Mucosa of stomach (tissue), 1 donor: ENCODE results near the gene BANK1.

Experiments used
- H3K27me3 ChIP-seq: one replicate; pipeline ENCODE4 v1.7.0; 2013; ENCODE audit warnings: mild to moderate bottlenecking, low read length; ENCODE audit not compliant: control insufficient read depth, insufficient read depth
- H3K36me3 ChIP-seq: one replicate; pipeline ENCODE4 v1.7.0; 2013; ENCODE audit warnings: low read length; ENCODE audit not compliant: control insufficient read depth, insufficient read depth
- H3K4me1 ChIP-seq: one replicate; pipeline ENCODE4 v1.7.0; 2013; ENCODE audit warnings: mild to moderate bottlenecking, low read length; ENCODE audit not compliant: control insufficient read depth, insufficient read depth
- H3K4me3 ChIP-seq: one replicate; pipeline ENCODE4 v1.7.0; 2013; ENCODE audit warnings: low read length
- H3K9ac ChIP-seq: one replicate; pipeline ENCODE4 v1.7.0; 2013; ENCODE audit warnings: mild to moderate bottlenecking, low read length, moderate library complexity
- H3K9me3 ChIP-seq: one replicate; pipeline ENCODE4 v1.7.0; 2013; ENCODE audit warnings: mild to moderate bottlenecking, low read length, moderate library complexity; ENCODE audit not compliant: control insufficient read depth
- donor health status: Pancreatic carcinoma.

BANK1 gene

DNA sequence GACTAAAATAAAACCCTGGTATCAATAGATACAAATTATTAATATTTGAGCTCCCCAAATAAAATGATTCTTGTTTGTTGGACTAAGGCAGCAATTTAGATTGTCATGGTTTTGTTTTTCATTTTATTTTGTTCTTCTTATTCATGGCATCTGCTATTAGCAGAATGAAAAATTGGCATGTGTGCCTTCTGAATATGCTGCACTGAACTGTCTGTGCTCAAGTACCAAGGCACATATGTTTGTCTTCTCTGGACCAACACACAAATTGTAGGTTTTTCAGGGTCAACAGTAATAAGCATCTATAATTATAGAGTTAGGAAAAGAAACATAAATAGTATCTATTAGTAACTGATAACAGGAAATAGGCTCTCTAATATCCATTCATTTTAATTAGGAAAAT is 121.1 kb downstream of the BANK1 start:
- Histone ChIP-seq H3K4me1 (no peaks in the 10 kb centered on the region), H3K9ac (no peak overlapping the region), H3K4me3 (no peak overlapping the region), H3K9me3 (no peaks in the 10 kb centered on the region), H3K36me3 (no peaks in the 10 kb centered on the region), H3K27me3 (no peaks in the 10 kb centered on the region)

DNA sequence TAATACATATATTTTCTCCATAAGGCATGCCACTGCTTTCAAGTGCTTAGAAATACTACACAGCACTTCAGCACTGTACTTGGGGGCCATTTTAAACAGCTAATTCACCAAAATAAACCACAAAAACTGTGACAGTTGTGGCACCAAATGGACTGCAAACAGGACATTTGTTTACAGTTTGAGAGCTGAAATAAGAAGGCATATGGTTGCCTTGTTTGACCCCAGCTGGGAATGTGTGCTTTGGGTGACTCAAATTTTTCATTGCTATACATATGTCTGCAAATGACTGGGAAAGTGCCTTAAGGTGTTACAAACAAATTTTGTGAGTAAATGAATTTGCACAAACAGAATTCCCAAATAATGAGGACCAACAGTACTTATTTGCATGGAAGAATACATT is 124.2 kb downstream of the BANK1 start:
- Histone ChIP-seq H3K27me3 (no peaks in the 10 kb centered on the region), H3K4me1 (no peaks in the 10 kb centered on the region)

DNA sequence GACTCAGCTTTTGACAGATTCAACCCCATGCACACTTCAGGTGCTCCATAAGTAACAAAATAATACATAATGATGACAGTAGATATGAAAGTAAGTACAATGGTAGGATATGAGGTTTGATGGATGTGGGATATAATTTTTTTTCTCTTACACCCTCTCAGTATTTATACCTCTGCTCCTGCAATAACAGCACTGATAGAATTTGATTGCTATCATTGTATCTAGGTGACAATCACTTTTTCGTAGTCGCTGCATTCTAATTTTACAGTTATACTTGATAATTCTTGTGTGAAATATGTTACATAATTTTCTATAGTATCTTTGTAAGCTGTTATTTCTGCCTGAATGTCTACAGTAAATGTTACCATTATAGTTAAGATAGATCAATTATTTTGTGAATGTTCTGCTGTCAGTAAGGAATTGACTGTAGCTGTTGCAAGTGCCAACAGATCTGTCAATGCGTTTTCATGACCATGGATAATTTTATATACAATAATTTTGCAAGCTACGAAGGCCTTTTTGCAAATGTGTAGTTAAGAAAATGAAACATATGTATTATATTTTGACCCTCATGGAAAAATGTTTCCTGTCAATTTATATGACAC is 128.9 kb downstream of the BANK1 start:
- no peak overlapping the region for H3K4me3 ChIP-seq

More for the DNA sequence above, 124.2 kb downstream of the BANK1 start:
- Histone ChIP-seq H3K4me3 (no peak overlapping the region), H3K36me3 (no peaks in the 10 kb centered on the region), H3K9me3 (no peaks in the 10 kb centered on the region), H3K9ac (no peak overlapping the region)

DNA sequence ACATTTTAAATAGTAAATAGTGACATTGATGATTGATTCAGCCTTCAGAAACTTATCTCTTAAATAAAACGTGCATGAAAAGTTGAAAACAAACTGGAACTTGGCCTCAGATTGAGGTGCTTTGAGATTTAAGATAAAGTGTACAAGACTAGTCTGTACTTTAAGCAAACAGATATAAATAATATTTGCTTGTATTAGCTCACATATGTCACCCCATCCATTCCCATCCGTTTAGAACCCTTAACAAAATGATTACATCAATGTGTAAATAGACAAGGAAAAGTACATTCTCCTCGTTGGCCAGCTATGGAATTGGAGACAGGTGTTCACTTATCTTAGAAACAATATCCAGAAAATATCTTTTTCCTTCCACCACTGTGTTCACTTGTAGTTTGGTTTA is 130.8 kb downstream of the BANK1 start:
- Histone ChIP-seq H3K4me3 (no peak overlapping the region), H3K9me3 (no peaks in the 10 kb centered on the region), H3K27me3 (no peaks in the 10 kb centered on the region), H3K36me3 (no peaks in the 10 kb centered on the region), H3K9ac (no peak overlapping the region), H3K4me1 (no peaks in the 10 kb centered on the region)

More for the DNA sequence above, 128.9 kb downstream of the BANK1 start:
- no peaks in the 10 kb centered on the region for H3K36me3 ChIP-seq
- H3K4me1 ChIP-seq, result no peaks in the 10 kb centered on the region
- no peak overlapping the region for H3K9ac ChIP-seq
- no peaks in the 10 kb centered on the region for H3K27me3 ChIP-seq
- H3K9me3 ChIP-seq, result no peaks in the 10 kb centered on the region

DNA sequence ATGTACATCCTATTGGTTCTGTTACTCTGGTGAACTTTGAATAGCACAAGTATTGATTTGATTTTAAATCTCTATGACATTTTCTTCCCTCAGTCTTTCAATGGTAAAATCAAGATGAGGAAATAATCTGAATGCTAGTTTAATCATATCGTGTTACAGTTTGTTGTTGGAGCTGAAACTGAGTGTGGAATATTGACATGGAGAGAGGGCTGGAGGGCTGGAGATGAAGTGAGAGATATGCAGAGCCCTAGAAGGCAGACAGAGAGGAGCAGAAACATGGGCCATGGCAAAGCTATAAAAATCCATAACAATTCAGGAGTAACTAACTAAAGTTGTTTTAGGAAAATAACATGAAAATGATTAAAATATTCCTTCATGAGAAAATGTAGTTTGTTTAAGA is 141.1 kb downstream of the BANK1 start:
- H3K27me3 ChIP-seq, result no peaks in the 10 kb centered on the region
- no peaks in the 10 kb centered on the region for H3K4me1 ChIP-seq
- no peak overlapping the region for H3K9ac ChIP-seq
- no peaks in the 10 kb centered on the region for H3K9me3 ChIP-seq
- H3K36me3 ChIP-seq, result no peaks in the 10 kb centered on the region
- no peak overlapping the region for H3K4me3 ChIP-seq

DNA sequence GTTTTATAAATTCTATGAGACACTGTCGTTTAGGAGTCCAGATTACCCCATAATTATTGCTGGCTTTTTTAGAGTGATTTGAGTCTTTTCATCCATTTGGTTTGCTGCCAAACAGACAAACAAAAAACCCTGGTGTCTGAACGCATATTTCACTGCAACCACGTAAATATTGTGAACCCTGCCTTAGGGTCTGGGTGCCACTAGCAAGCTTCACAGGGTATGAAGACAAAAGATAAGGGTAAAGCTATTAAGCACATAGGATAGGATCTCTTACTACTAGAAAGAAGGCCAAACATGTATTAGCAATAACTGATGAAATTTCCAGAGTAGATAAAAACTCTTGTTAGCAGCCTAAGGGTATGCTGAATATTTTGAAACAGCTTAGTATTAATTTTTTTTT is 143.3 kb downstream of the BANK1 start:
- no peak overlapping the region for H3K4me3 ChIP-seq
- no peaks in the 10 kb centered on the region for H3K4me1 ChIP-seq
- no peaks in the 10 kb centered on the region for H3K27me3 ChIP-seq
- no peaks in the 10 kb centered on the region for H3K36me3 ChIP-seq
- H3K9ac ChIP-seq, result no peak overlapping the region
- no peaks in the 10 kb centered on the region for H3K9me3 ChIP-seq

DNA sequence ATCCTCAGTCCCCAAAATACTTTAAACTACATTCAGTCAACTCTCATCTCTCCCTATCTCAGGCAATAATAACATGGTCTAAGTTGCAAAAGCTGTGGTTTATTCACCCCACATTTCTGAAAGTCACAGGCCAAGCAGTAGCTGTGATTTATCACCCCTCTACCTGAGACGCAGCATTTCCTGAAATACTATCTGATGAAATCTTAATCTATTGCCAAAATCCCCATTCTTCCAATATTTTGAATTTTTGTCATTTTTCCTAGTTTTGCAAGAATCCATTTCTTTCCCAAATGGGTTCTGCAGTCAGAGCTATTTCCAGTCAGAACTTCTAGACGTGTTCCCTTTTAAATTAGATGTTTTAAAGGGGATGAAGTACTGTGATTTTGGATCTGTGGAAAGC is 148.3 kb downstream of the BANK1 start:
- H3K9ac ChIP-seq, result no peak overlapping the region
- no peaks in the 10 kb centered on the region for H3K9me3 ChIP-seq
- no peaks in the 10 kb centered on the region for H3K4me1 ChIP-seq
- H3K4me3 ChIP-seq, result no peak overlapping the region
- no peaks in the 10 kb centered on the region for H3K36me3 ChIP-seq
- no peaks in the 10 kb centered on the region for H3K27me3 ChIP-seq

DNA sequence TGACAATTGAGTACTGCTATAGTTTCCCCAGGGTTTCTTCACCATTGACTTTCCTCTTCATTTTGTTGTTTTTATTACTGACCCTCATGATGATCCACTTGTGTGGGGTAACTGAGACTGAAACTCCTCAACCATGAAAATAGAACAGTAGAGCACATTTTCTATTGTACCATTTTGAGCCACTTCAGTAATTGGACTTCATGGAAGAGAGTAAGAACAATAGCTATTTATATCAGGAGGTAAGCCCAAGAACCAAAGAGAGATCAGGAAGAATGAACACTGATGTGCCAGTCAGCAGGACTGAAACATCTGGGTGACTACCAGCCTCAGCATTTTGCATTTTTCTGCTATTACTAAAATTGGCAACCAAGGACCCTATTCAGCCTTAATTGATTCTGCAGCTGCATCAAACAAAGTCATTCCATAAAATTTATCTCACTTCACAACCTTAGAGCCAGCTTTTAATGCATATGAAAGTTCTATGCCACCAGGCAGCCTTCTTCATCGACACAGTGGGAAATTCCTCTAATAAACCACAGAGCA is 151.4 kb downstream of the BANK1 start:
- no peak overlapping the region for H3K4me3 ChIP-seq
- no peaks in the 10 kb centered on the region for H3K9me3 ChIP-seq
- H3K36me3 ChIP-seq, result no peaks in the 10 kb centered on the region
- no peak overlapping the region for H3K9ac ChIP-seq
- H3K4me1 ChIP-seq, result no peaks in the 10 kb centered on the region
- H3K27me3 ChIP-seq, result no peaks in the 10 kb centered on the region

DNA sequence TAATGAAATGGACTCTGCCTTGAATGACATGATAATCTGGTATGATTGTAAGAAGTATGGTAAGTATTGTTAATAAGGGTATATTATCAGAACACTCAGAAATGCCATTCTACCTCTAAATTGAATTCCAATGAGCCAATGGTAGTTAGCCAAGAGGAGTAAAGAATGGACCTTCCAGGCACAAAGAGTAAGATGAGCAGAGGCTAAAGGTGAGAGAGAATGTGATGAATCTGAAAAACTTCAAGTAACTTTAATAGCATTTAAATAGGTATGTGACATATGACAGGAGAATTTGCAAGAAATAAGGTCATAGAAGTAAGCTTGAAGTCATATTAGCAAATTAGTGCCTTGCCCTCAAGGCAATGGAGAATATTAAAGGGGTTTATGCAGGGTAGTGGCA is 152.4 kb downstream of the BANK1 start:
- Histone ChIP-seq H3K27me3 (no peaks in the 10 kb centered on the region), H3K4me1 (no peaks in the 10 kb centered on the region), H3K4me3 (no peak overlapping the region), H3K9ac (no peak overlapping the region), H3K36me3 (no peaks in the 10 kb centered on the region), H3K9me3 (no peaks in the 10 kb centered on the region)

DNA sequence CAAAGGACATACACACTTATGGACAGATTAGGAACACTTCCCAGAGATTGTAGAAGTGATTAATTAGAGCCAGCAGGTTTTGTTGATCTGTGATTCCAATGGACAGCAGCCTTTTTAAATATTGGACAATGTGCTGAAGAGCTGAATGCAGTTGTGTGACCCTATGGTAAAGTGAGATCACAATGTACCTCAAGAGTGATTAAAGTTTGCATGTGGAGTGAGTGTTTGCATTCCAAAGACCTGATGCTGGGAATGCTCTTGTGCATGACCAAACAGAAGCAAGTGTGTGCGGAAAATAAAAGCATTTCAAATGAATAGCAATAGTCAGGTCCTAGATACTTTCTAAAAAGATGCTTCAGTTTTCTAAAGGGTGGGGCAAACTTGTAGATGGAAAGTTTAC is 154.1 kb downstream of the BANK1 start:
- Histone ChIP-seq H3K9ac (no peak overlapping the region), H3K4me1 (no peaks in the 10 kb centered on the region), H3K9me3 (no peaks in the 10 kb centered on the region), H3K27me3 (no peaks in the 10 kb centered on the region), H3K36me3 (no peaks in the 10 kb centered on the region), H3K4me3 (no peak overlapping the region)

DNA sequence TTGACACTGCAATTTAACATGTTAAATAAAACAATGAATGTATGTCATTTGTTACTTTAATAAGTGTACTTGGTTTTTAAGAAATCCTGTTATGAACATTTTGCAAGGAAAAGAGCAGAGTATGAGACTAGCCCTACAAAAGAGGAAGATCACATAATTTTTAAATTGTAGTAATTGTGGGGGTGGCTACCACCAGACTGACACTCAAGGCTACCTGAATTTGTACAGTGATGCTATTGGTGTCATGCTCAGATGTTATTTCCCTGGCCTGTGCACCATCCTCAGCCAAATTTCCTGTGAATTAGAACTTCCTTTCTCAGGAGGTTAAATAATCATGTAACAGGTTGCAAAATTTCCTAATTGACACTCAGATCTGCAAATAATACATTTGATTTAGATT is 157.5 kb downstream of the BANK1 start:
- Histone ChIP-seq H3K9ac (no peak overlapping the region), H3K4me1 (no peaks in the 10 kb centered on the region), H3K4me3 (no peak overlapping the region), H3K36me3 (no peaks in the 10 kb centered on the region), H3K9me3 (no peaks in the 10 kb centered on the region), H3K27me3 (no peaks in the 10 kb centered on the region)

DNA sequence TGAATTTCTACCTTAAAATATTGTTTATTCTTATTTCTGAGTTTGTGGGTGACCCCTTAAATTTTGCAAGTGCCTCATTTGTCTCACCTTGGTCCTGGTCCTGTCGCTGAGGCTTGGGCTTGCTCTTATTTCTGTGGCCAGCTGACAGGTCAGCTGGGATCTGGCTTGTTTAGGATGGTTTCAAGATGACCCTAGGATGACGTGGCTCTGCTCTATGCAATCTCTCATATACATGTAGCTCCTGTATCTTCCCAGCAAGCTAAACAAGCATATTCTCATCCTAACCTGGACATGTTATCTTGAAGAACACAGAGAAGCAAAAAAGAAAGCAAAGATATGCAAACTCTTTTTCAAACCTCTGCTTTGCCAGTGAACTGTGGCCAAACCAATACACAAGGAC is 158.4 kb downstream of the BANK1 start:
- Histone ChIP-seq H3K9me3 (no peaks in the 10 kb centered on the region), H3K9ac (no peak overlapping the region), H3K36me3 (no peaks in the 10 kb centered on the region), H3K4me1 (no peaks in the 10 kb centered on the region), H3K27me3 (no peaks in the 10 kb centered on the region), H3K4me3 (no peak overlapping the region)
